ENCODE measurements around the gene ARFGAP1.

DNA sequence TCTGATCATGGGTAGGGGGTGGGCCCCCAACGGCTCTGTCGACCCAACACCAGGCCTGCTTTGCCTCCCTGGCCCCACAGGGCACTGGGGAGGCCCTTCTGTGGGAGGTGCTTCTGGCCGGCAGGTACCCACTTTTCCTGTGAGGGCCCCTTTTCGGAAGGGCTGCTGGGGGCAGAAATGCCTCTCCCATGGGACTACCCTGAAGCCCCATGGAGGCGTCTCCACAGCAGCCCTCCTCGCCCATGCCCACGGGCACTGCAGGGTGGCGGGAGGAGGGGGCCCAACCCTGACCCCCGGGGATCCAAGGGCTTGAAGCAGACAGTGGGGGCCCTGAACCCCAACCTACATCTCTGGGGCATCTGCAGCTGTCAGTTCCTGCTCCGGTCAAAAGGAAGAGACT lies 34.6 kb upstream of the ARFGAP1 start:
- no peak for TF ChIP-seq ZC3H10 (CRISPR knock-in tag; IDR thresholded peaks at IDR 0.05)
- TF ChIP-seq, protein P1, sequence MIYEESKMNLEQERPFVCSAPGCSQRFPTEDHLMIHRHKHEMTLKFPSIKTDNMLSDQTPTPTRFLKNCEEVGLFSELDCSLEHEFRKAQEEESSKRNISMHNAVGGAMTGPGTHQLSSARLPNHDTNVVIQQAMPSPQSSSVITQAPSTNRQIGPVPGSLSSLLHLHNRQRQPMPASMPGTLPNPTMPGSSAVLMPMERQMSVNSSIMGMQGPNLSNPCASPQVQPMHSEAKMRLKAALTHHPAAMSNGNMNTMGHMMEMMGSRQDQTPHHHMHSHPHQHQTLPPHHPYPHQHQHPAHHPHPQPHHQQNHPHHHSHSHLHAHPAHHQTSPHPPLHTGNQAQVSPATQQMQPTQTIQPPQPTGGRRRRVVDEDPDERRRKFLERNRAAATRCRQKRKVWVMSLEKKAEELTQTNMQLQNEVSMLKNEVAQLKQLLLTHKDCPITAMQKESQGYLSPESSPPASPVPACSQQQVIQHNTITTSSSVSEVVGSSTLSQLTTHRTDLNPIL (CRISPR knock-in tag; IDR thresholded peaks at IDR 0.05; ENCODE audit: low read depth): no peak
- TF ChIP-seq PPARA (CRISPR knock-in tag; IDR thresholded peaks at IDR 0.05; ENCODE audit: borderline replicate concordance): no peak
- TF ChIP-seq TSHZ2 (CRISPR knock-in tag; IDR thresholded peaks at IDR 0.05): no peak
